ENCODE results near the gene LONRF2. TPM values are rescaled to one million over a fixed set of nuclear protein-coding genes. Genes with fewer than 3 reads are reported as not detected.
"Not testable (repeated sequence)": the region's sequence is repeated elsewhere in the genome, so short reads cannot be mapped to it uniquely, and the experiment has no call there.

Gene LONRF2
- total RNA-seq, 6 donors from 2014 or later: 3.0 to 7.9 (median 4.2) TPM

- DNase-seq (no peak), ATAC-seq (ENCODE audit: low FRiP score in 2 of 2) (no peak)
- H3K27me3 ChIP-seq: no peaks in the 10 kb centered on the region
- TF ChIP-seq POLR2AphosphoS5 (IDR thresholded peaks at IDR 0.05) (no peak), EP300 (IDR thresholded peaks at IDR 0.05) (no peak), POLR2A (IDR thresholded peaks at IDR 0.05) (no peak)
- TF ChIP-seq, protein P1, sequence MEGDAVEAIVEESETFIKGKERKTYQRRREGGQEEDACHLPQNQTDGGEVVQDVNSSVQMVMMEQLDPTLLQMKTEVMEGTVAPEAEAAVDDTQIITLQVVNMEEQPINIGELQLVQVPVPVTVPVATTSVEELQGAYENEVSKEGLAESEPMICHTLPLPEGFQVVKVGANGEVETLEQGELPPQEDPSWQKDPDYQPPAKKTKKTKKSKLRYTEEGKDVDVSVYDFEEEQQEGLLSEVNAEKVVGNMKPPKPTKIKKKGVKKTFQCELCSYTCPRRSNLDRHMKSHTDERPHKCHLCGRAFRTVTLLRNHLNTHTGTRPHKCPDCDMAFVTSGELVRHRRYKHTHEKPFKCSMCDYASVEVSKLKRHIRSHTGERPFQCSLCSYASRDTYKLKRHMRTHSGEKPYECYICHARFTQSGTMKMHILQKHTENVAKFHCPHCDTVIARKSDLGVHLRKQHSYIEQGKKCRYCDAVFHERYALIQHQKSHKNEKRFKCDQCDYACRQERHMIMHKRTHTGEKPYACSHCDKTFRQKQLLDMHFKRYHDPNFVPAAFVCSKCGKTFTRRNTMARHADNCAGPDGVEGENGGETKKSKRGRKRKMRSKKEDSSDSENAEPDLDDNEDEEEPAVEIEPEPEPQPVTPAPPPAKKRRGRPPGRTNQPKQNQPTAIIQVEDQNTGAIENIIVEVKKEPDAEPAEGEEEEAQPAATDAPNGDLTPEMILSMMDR (IDR thresholded peaks at IDR 0.05): no peak
- H3K9me3 ChIP-seq: no peaks in the 10 kb centered on the region
- H3K27ac ChIP-seq: no peak overlapping the region
- no peaks in the 10 kb centered on the region for H3K4me1 ChIP-seq
- H3K4me3 ChIP-seq: no peak overlapping the region
- WGBS, 2 donors: 94 to 95% methylated on average over 9 of the region's 9 CpGs
- H3K36me3 ChIP-seq: no peaks in the 10 kb centered on the region
These were observed 71.7 kb downstream of the LONRF2 start for GRCh38 chr2:100250645-100251044.

- Histone ChIP-seq H3K36me3 (no peaks in the 10 kb centered on the region), H3K9me3 (no peaks in the 10 kb centered on the region), H3K27ac (no peak overlapping the region), H3K27me3 (no peaks in the 10 kb centered on the region), H3K4me3 (no peak overlapping the region), H3K4me1 (no peaks in the 10 kb centered on the region)
- TF ChIP-seq EP300 (IDR thresholded peaks at IDR 0.05): no peak
- 93% methylated on average over 5 of the region's 5 CpGs for WGBS, 2 donors
- no peak for ATAC-seq (ENCODE audit: low FRiP score in 2 of 2)
- DNase-seq: no peak
These were observed 73.3 kb downstream of the LONRF2 start for GRCh38 chr2:100248971-100249370.

GRCh38 chr2:100248556-100248955 lies 73.7 kb downstream of the LONRF2 start:
- H3K4me3 ChIP-seq; H3K27me3 ChIP-seq; H3K9me3 ChIP-seq; H3K27ac ChIP-seq; ATAC-seq (ENCODE audit: low FRiP score in 2 of 2); H3K36me3 ChIP-seq; H3K4me1 ChIP-seq; DNase-seq: not testable (repeated sequence)
- WGBS, 2 donors: 90 to 93% methylated on average over 9 of the region's 9 CpGs

GRCh38 chr2:100248044-100248330 lies 74.3 kb downstream of the LONRF2 start:
- no peak overlapping the region for H3K27ac ChIP-seq

GRCh38 chr2:100247256-100248043 lies 74.9 kb downstream of the LONRF2 start:
- Histone ChIP-seq H3K27ac (no peak overlapping the region), H3K27me3 (no peaks in the 10 kb centered on the region), H3K4me3 (no peak overlapping the region), H3K36me3 (no peaks in the 10 kb centered on the region), H3K9me3 (no peaks in the 10 kb centered on the region), H3K4me1 (peaks cover 0 to 8% (median 5%) of the 10 kb centered on the region in 4 donors)
- 79 to 80% methylated on average over 8 to 14 of the region's 14 CpGs for WGBS, 2 donors
- TF ChIP-seq POLR2AphosphoS5 (IDR thresholded peaks at IDR 0.05) (no peak), POLR2A (IDR thresholded peaks at IDR 0.05) (no peak), EP300 (IDR thresholded peaks at IDR 0.05) (no peak)
- TF ChIP-seq, protein P1 (IDR thresholded peaks at IDR 0.05): no peak
- ATAC-seq (ENCODE audit: low FRiP score in 2 of 2) (no peak), DNase-seq (no peak)

More at GRCh38 chr2:100248044-100248330, 74.3 kb downstream of the LONRF2 start:
- TF ChIP-seq POLR2A (IDR thresholded peaks at IDR 0.05): no peak
- TF ChIP-seq EP300 (IDR thresholded peaks at IDR 0.05): no peak
- TF ChIP-seq POLR2AphosphoS5 (IDR thresholded peaks at IDR 0.05): no peak
- TF ChIP-seq, protein P1 (IDR thresholded peaks at IDR 0.05): no peak
- no peak for DNase-seq
- Histone ChIP-seq H3K9me3 (no peaks in the 10 kb centered on the region), H3K36me3 (no peaks in the 10 kb centered on the region), H3K27me3 (no peaks in the 10 kb centered on the region), H3K4me1 (peaks cover 0 to 3% (median 0%) of the 10 kb centered on the region in 4 donors), H3K4me3 (no peak overlapping the region)
- ATAC-seq (ENCODE audit: low FRiP score in 2 of 2): no peak
- 90 to 95% methylated on average over 4 of the region's 4 CpGs for WGBS, 2 donors

Measured in upper lobe of left lung (tissue), 6 donors.